ENCODE measurements around the gene DHX32.

DHX32 gene

GRCh38 chr10:125788156-125789034 is 92.7 kb downstream of the DHX32 start:
- DNase-seq (ENCODE audit: low spot score), result no peak
- no peak for TF ChIP-seq CTCF (conservative IDR thresholded peaks at IDR 0.05; ENCODE audit: low read depth)
- POLR2A ChIA-PET (ENCODE audit: low non-redundant PET), result no interaction called here
- CTCF ChIA-PET, result interaction anchor here (0.7 kb wide), 1 partner anchor 16 kb away, joined by 3 read pairs; no protein-coding TSS in a partner anchor
- no peak overlapping the region for H3K27ac ChIP-seq
